Measurements from ENCODE around the gene PTPRG.

- TF ChIP-seq POLR2A (IDR thresholded peaks at IDR 0.05) = no peak
- no peak for TF ChIP-seq CTCF (IDR thresholded peaks at IDR 0.05)
Observed at GRCh38 chr3:61578667-61579367, 17.4 kb downstream of the PTPRG start.

Data from adrenal gland (tissue), 5 donors.